Activated CD4-positive, alpha-beta T cell treated with anti-CD3 and anti-CD28 coated beads, Interleukin-2, Interleukin-6, amounts not matched to agents 100 ng/mL and 50 ng/mL, durations not matched to agents 16 hours and 8 hours (primary cell): ENCODE results near the gene CARS2.
"Not testable (repeated sequence)": the region's sequence is repeated elsewhere in the genome, so short reads cannot be mapped to it uniquely, and the experiment has no call there.

Source experiments
- DNase-seq: peaks from one replicate; pipeline ENCODE4 v3.0.0-alpha.2; 2020

The CARS2 gene

DNA sequence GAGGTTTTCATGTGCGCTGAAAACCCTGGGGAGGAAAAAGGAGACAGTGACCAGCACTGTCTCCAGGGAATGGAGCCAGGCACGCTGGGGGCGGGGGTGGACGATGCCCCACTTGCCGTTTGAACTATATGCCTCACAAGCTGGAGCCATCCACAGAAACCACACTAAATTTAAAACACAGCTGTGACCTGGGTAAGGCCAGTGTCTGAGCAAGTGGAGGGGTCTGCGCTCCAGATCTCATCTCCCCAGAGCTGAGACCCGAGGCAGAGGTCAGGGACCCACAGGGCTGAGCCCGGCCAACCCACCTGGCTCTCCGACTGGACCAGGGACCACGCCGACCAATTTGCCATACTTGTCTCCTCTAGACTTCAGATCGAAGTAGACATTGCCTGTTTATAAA, 23.2 kb downstream of the CARS2 start:
- DNase-seq, result no peak

DNA sequence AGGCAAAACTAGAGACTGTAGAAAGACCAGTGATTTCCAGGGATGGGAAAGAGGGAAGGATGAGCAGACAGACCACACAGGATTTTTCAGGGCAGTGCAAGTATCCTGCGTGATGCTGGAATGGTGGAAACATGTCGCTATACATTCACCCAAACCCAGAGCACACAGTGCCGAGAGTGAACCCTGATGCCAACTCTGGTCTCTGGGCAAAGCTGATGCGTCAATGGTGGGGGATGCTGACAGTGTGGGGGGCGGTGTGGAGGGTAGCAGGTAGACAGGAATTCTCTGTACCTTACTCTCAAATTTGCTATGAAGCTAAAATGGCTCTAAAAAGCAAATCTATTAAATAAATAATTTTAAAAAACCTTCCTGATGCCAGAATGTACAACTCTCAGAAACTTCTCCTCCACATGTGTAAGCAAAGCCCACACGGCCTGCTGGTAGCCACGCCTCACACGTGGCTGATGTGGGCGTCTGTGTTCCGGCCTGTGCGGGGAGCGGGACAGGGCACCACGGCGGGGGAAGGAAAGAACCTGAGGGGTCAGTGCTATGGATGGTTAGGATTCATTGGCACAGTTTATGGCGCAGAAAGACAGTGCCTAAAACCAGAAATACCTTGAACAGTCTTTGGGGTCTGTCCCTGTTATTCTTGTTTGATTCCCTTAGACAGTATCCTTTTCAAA, 23.9 kb downstream of the CARS2 start:
- DNase-seq, result no peak

DNA sequence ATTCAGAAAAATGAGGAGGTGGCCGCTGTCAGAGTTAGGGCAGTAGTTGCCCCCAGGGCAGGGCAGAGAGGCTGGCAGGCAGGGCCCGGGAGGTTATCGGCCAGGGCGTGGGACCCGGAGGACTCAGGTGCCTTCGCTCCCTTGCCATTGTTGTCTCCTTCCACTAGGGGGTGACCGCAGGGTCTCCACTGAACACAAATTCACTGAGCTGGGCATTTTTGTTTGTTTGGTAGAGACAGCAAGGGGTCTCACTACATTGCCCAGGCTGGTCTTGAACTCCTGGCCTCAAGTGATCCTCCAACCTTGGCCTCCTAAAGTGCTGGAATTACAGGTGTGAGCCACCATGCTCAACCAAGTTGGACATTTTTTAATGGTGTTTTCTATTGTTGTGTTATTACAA, 25.1 kb downstream of the CARS2 start:
- DNase-seq, result peak; percentile 27

DNA sequence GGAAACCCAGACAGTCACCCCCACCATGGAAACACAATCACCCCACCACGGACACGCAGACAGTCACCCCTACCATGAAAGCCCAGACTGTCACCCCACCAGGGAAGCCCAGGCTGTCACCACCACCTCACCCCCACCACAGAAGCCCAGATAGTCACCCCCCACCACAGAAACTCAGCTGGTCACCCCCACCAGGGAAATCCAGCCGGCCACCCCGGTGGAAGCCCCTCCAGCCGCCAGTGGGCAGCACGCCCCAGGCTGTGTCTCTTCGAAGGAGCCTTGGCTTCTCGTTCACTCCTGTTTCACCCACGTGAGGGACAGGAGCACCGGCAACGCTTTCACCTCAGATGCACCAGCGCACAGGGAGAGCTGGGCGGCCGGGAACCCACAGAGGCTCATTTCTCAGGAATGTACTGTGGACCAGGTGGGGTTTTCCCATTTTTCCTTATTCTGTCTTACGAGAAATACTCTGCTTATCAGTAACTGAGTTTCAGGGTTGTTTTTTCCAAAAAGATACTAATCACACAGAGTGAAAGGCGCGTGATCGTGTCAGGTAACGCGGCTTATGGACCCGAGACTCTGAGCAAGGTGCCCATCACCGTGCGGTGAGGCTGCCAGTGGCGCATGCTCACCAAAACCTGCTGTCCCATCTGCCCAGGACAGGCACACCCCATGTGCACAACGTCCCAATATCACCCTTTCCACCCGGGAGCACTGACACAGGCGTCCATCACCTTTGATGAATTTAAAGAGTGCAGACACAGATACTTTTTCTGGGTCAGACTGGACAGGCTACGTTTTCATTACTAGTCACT, 28.0 kb downstream of the CARS2 start:
- no peak for DNase-seq

DNA sequence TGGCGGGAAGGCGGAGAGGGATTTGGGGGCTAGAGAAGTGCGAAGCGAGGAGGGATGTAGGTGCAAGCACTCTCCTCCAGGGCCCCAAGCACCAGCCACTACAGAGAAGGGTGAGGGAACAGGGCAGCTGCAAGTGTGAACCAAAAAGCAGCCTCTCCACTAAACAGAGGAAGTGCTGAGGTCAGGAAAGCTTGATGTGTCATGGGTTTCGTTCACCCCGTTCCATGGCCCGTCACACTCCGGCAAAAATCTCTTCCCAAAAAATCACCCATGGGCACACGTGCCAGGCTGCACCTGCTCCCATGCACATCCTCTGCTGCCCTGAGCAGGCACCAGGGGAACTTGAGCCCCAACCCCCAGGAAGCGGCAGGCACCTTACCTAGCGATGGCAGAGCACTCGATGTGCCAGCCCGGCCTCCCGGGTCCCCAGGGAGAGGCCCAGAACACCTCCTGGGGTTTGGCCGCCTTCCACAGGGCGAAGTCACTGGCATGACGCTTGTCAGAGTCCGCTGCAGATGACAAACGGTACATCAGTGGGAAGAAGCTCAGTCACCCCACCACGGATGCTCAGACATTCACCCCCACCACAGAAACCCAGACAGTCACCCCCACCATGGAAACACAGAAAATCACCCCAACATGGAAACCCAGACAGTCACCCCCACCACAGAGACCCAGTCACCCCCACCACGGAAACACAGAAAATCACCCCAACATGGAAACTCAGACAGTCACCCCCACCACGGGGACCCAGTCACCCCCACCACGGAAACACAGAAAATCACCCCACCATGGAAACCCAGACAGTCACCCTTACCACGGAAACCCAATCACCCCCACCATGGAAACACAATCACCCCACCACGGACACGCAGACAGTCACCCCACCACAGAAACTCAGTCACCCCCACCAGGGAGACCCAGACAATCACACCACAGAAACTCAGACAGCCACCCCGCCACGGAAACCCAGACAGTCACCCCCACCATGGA, 29.0 kb downstream of the CARS2 start:
- DNase-seq, result no peak

DNA sequence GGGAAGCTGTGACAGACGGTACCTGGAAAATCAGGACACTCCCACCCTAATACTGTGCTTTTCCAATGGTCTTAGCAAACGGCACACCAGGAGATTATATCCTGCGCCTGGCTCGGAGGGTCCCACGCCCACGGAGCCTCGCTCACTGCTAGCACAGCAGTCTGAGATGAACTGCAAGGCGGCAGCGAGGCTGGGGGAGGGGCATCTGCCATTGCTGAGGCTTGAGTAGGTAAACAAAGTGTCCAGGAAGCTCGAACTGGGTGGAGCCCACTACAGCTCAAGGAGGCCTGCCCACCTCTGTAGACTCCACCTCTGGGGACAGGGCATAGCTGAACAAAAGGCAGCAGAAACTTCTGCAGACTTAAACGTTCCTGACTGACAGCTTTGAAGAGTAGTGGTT, 36.1 kb downstream of the CARS2 start:
- not testable (repeated sequence) for DNase-seq

DNA sequence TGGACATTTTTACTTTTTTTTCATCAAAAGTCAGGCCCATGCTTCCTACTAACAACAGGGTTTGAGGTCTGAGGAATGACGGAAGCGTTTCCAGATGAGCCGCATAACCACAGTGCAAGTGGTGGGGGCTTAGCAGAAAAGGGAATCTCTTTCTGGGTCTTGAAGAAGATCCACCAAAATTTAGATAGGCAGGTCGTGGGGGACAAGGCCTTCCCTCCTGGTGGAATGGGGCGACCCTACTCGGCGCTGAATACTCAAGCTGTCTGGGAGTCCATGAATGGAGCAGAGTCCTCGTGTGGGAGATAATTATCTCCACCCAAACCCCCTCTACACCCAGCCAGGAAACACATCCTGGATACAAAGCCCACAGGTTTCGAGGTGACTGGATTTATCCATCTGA, 36.9 kb downstream of the CARS2 start:
- DNase-seq, result no peak

DNA sequence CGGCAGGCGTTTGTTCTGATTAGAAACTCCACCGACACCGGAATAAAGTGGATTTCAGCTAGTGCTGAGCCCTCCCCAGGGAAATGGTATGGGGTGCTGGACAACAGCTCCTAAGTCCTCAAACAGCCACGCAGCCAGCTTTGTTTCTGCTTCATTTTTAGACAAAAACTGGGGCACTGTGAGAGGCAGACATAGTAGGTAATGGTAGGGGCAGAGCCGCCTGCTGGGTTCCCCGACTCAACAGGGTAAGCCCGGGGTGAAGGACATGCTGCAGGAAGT, 39.7 kb downstream of the CARS2 start:
- DNase-seq, result no peak

DNA sequence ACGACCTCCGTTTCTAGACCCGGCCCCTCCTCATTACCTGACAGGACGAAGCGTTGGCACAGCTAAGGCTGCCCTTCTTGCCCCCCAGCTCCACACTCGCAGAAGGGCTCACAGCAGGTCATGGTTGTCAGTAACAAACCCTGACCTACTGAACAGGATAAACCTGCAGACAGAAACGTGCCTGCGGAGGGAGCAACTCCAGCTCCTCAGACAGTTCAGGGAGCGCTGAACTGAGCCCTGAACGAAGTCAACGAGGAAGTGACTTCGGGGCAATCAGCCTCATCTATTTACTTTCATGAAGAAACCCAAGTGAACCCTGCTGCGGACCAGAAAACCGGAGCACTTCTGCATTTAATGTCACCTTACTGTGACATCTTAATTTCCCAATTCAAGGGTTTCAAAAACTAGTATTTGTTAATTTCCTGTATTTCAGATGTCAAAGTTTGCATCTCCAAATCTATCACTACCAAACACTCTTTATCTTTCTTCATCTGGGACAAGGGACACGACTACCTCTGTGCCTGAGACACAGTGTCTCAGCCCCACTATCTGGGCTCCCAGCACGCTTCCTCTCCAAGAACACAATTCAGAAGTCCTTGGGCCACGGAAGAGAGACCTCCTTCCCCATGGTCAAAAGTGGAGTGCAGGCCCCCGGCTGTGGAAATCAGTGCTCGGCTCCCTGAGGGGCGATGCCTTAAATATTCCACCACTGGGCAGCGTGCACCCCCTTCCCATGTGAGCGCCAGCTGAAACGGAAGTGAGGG, 40.2 kb downstream of the CARS2 start:
- no peak for DNase-seq

DNA sequence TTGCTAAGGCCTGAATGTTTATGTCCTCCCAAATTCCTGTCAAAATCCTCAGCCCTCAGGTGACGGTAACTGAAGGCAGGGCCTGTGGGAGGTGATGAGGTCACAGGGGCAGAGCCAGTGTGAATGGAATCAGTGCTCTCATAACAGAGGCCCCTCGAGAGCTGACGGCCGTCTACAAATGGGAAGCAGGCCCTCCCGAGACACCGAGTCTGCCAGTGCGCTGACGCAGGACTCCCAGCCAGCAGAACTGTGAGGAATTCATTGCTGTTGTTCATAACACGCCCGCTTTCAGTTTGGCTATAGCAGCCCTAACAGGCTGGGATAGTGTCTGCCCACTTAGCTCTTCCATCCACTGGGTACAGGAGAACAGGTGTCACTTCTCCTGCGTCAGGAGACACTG, 41.2 kb downstream of the CARS2 start:
- no peak for DNase-seq

DNA sequence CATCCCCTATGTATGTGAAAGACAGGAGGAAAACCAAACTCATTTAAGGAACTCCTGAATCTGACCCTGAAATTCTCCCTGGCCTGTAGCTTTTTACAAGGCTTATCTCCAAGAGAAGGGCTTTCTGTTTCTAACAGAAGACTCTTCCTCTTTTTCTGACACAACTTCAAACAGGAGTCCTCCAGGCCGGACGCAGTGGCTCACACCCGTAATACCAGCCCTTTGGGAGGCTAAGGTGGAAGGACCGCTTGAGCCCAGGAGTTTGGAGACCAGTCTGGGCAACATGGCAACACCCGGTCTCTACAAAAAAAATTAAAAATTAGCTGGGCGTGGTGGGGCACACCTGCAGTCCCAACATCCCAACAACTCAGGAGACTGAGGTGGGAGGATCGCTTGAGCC, 41.9 kb downstream of the CARS2 start:
- no peak for DNase-seq

DNA sequence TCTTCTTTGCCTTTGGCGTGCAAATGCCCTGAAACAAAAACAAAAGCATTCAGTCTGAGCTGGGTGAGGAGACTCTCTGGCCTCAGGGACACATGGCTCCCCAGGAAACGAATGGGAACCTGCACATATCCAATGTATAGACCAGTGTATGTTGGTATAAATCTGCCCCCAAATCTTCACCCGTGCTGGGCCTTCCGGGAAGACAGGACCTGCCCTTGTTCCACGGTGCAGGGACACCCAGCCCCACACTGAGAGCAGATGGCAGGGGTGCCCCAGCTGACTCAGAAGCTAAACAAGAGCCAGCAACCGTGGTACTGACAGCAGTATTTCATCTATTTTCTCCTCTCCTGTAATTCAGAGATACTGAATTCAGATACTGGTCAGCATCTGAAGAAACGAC, 42.4 kb downstream of the CARS2 start:
- DNase-seq, result no peak

DNA sequence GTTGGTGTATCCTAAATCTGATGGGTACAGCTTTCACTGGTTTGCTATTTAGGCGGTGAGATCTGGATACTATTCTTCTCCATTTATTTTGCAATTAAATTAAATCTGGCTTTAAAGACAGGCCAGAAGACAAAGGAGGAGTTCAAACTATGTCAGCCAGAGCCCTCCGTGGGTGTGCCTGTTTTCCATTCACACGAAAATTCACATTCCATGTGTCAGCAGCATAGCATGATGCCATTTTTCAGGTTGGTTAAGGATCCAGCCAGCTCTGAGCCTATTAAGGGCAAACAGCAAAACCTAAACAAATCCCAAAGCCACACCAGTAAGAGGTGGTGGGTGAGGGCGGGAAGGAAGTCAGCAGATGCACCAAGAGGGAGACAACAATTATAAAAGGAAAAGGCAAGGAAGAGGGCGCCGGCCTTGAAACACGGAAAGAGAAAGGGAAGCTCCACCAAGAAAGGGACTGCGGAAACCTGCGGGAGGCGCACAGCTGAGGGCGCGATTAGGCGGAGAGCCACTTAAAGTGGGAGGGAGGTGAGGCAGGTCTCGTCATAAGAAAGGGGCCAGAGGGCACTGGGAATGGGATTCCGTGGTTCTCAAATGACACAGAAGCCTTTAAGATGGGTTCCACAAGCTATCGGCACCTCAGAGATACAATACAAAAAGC, 43.0 kb downstream of the CARS2 start:
- no peak for DNase-seq

DNA sequence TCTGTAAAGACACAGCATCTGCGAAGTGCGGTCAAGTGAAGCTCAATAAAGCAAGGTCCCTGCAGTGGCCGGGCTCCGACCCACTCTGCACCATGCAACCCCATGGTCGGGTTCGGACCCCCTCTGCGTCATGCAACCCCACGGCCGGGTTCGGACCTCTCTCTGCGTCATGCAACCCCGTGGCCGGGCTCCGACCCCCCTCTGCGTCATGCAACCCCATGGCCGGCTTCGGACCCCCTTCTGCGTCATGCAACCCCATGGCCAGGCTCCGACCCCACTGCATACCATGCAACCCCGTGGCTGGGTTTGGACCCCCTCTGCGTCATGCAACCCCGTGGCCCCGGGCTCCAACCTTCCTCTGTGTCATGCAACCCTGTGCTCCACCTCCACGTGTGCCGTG, 43.8 kb downstream of the CARS2 start:
- DNase-seq, result no peak

DNA sequence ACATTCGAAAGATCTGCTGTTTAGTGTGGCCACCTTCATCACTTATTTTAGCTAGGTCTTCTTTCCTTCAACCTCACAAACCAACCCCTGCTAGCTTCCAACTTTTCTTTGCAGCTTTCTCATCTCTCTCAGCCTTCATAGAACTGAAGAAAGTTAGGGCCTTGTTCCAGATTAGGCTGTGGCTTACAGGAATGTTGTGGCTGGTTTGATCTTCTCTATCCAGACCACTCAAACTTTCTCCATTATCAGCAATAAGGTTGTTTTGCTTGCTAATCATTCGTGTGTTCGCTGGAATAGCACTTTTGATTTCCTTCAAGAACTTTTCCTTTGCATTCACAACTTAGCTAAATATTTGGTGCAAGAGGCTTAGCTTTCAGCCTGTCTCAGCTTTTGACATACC, 44.7 kb downstream of the CARS2 start:
- DNase-seq, result no peak

DNA sequence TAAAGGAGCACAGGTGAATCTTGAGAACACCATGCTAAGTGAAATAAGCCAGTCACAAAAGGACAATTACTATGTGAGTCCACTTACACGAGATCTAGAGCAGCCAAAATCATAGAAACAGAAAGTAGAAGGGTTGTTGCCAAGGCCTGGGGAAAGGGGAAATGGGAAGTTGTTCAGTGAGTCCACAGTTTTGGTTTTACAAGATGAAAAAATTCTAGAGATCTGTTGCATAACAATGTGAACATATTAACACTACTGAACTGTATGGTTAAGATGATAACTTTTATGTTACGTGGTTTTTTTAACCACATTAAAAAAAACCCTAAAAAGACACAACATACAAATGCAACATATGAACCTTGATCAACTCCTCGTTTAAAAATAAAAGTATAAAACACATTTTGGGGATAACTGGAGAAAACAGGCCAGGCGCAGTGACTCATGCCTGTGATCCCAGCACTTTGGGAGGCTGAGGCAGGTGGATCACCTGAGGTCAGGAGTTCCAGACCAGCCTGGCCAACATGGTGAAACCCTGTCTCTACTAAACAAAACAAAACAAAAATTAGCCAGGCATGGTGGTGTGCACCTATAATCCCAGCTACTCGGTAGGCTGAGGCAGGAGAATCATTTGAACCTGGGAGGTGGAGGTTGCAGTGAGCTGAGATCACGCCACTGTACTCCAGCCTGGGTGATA, 47.6 kb downstream of the CARS2 start:
- peak; percentile 27 for DNase-seq

DNA sequence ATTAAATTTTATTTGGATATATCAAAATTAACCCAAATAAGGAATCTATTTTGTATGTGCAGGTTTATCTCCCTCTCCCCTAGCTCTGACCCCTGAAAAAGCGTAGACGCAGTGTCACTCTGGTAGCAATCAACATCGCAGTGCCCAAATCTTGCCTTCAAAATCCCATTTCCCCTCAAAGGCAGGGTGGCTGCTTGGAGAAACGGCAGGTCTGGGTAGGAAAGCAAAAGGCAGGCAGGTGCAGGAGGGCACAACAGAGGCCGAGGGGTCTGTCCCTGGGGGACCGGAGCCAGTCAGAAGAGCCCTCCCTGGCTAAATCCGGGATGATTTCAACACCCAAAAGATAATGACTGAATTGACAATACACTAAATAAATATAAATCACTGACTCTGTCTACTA, 48.7 kb downstream of the CARS2 start:
- no peak for DNase-seq

DNA sequence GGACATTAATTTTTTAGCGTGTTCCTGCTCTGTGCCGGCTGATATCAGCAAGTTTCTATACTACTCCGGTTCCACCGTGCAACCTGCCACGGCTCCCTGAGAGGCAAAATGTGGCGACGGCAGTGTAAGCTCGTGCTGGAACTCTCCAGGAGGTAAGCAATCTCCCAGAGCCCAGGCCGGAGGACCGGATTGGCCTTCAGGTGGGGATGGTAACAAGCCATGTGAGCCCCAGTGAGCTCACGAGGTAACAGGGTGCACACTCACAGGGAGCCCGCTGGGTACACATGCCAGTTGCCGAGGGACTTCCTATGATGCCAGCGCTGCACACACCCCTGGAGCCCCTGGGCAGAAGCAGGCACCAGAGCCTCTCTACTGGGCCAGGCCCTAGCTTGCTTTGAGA, 52.1 kb downstream of the CARS2 start:
- no peak for DNase-seq

DNA sequence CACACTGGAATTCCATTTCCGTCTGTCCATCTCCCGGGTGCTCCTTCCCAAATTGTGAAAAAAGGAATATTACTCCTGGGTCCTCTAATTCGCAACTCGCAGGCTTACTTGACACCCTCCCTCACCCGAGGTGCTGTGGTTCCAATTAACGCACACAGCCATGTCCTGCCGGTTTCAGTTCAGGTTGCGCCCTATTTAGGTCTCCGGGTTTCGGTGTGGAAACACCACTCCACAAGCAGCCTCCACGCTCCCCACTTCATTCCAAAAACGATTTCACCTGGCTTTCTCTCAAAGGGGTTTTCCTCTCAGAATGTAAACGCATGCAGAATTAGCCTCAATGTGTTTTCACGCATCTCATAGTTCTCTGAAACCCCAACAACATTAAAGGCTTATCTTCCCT, 52.6 kb downstream of the CARS2 start:
- DNase-seq, result no peak

DNA sequence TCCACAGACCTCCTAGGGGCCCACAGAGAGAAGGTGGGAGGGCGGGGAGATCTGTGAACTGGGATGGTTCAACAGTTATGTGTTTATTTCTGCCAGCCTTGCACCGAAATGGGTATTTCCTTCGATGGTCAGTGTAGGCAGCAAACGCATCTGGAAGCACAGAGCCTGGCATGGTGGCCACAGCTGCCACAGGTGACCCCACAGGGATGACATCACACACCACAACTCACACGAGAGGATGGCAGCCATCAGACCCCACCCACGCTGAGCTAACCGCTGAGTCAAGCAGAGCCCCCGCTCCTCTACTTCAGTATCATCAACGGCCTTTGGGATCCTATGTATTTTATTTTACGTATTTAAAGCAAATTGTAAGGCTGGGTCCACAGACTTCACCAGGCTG, 53.2 kb downstream of the CARS2 start:
- DNase-seq, result no peak

DNA sequence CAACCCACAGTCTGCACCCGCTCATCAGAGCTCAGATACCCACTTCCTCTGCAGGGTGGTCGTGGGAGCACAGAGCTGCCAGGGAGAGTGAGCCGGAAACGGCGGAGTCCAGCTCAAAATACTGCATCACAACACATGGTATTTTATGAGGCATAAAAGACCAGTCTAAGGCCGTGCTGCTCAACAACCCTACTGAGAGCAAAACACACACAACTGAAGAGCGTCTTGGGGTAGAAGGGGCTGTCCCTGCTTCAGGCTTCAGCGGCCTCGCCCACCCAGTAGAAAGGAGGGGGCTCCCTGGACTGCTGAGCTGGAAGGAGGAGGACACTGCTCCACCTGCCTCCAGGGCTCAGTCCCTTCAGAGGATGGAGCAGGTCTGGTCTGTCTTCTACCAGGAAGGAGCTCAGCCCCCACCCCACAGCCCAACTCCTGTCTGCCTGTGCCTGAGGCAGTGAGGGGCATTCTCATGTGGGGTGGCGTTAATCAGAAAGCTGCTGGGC, 53.6 kb downstream of the CARS2 start:
- no peak for DNase-seq
